ENCODE results near the gene SCNM1. TPM values are rescaled to one million over a fixed set of nuclear protein-coding genes. Genes with fewer than 3 reads are reported as not detected.

Gene SCNM1, protein sequence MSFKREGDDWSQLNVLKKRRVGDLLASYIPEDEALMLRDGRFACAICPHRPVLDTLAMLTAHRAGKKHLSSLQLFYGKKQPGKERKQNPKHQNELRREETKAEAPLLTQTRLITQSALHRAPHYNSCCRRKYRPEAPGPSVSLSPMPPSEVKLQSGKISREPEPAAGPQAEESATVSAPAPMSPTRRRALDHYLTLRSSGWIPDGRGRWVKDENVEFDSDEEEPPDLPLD
- 24.1 and 26.5 TPM in 2 replicates for total RNA-seq

DNA sequence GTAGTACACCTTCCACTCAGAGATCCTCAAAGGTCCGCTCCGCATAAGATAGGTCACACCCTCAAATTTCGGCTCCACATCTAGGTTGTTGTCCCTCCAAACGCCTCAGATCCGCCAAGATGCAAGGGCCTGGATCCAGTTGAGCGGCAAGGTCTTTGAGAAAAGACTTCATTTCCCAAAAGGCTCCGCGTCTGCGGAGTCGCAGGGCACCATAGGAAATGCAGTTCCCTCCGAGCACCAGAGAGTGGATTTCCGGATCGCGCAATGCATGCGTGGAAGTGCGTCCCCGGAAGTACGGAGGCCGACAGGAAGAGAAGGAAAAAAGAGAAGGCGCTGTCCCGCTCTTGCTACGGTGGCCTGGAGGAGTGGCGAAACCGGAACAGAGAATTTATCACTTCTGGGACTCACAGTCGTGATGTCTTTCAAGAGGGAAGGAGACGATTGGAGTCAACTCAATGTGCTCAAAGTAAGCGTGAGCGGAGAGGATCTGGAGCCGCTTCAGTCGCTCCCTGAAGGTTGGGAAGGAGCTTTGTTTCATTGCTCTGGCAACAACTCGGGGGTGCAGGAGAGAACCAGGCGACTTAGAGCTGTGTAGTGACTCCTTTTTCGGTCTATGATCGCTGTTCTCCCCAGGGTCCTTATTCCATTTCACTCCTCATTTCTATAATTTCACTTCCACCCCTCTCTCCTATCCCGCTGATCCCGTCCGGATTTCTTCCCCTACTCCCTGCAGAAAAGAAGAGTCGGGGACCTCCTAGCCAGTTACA lies at the start of gene SCNM1, which contains the start of gene LYSMD1:
Gene SCNM1, plus strand, starts transcription at position 407 of the 767 bp plus-strand sequence. Its CDS starts 9 bp downstream, at position 416.
Gene LYSMD1, minus strand, starts transcription at position 165 of the 767 bp plus-strand sequence. CDS start 644 bp downstream, outside the sequence.

DNA sequence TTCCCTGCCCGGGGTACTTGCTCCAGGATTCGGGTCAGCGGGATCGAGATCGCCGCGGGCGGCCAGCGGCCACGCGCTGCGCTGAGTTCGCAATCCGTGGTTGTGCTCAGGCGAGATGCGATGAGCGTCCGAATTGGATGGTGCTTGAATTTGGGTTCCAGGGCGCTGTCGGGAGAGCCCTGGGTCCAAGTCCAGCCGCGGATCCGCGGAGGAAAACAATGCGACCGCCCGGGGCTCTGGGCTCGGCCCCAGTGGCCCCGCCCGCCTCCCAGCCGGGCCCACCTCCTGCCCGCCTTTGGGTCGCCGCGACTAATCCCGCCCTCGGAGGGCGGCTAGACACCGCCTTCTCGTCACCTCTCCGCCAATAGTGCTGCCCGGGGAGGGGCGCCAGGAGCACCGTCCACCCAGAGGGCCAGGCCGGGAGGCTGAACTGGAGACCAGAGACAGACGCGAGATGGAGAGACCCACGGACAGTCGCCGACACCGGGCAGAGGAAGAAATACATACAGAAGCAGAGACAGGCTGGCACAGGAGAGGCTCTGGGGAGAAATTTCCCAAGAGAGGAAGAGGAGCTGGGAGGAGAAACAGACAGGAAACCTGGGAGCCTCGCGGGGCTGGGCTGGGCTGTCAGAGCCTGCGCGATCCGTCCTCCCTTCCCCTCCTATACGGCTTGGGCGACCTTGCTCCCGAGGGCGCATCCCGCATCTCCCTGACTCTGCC lies 19.4 kb upstream of the SCNM1 start, which contains the start of gene SEMA6C:
Gene SEMA6C, minus strand, starts transcription at position 220 of the 720 bp plus-strand sequence. CDS start 4,010 bp downstream, outside the sequence.

DNA sequence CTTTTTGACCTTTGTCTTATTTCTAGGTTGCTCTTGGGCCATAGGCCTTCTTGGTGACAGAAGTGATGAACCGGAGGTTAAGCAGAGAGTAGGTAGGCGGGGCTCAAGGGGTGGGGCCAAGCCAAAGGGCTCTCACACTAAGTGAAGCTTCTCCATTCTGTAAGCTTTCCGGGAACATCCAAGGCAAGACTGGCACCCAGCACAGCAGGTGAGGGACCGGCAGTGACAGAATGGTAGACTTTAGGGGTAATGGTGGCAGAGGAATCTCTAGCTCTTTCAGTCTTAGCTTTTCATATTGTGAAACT lies 9.5 kb upstream of the SCNM1 start, which contains the start of gene TNFAIP8L2:
Gene TNFAIP8L2, plus strand, starts transcription at position 135 of the 305 bp plus-strand sequence. CDS start 2,049 bp downstream, outside the sequence.

DNA sequence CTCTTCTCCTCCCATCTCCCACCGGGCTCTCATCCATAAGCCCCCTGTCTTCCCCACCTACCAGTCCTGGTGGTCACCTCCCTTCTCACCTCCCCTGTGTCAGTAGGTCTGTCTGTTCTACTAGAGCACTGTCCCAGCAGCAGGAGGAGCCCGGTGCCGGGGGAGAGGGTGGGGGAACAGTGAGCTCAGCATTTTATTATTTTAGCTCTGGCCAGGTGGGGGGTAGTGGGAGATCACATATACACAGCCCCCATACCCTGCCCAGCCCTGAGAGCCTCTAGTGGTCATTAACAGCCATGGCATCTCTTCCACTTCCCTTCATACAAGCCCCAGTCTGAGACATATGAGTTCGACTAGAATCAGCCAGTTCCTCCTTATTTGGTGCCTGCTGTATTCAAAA lies 9.9 kb downstream of the SCNM1 start, which contains the start of gene TMOD4:
Gene TMOD4, minus strand, starts transcription at position 119 of the 400 bp plus-strand sequence. CDS start 1,106 bp downstream, outside the sequence.

DNA sequence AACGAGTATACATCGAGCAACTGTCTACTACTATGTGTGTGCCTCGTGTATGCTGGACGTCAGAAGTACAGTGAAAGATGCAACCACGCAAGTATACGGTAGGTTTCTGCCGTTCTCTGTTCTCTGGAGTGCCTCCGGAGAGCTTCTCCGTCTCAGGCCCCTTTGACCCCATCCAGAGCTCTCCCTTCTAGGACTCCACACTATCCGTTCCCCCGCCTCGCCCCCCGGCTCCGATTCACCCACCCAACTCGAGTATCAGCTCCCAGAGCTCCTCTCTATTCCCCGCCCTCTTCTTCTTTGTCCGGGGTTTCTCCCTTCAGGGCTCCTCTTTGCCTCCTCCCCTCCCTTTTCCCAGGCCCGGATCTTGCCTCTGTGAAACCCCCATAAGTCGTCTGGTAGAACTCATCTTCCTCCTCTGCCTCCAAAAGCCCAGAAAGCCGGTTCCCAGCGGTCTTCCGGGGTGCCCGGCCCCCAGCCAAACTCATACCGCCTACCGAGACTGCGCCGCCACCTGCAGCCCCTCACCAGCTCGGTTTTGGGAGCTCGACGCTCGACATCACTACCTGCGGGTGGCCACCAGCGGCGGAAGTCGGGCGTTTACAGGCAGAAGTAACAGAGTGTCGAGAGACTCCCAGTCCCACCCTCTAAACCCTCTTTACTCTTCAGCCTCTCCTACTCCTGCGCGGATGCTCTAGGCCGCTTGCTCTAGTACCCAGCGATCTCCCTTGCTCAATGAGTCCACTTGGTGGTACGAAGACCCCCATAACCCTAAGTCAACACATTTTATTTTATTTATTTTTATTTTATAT lies 23.9 kb downstream of the SCNM1 start, which contains the start of gene VPS72:
Gene VPS72, minus strand, starts transcription at position 561 of the 809 bp plus-strand sequence. Its CDS starts 76 bp downstream, at position 485.

DNA sequence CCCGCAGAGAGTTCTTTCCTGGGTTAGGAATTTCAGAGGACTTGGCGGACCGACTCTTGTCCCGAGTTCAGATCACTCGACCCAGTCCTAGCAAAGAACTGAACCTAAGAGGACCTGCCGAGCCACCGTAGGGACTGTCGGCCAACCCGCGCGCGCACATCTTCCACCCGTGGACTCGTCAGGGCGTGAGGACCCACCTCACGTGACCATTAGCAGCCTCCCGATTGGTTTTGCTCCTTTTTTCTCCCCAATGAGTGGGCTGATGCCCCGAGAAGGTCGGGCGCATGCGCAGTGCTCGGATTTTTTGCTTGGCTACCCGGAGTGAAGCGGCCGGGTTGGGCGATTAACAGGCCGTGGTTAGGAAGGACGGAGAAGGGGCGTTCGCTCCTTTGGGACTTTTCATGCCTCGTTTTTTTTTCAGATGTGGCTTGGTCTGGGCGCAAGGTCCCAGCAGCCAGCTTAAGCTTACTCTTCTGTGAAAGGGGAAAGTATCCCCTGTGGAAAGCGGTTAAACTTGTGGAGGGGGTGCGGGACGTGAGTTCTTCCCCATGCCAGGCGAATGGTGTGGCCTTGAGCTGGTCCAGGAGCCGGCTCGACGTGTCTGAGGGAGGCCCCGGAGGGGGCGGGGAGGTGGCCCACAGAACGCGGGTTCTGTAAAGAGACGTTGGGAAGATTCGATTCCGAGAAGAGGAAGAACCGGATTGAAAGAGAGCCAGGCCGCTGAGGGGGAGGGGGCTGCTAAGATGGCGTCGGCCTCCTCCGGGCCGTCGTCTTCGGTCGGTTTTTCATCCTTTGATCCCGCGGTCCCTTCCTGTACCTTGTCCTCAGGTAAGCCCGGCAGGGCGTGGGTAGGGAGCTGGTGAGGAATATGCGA lies 32.5 kb downstream of the SCNM1 start, which contains the start of gene PIP5K1A:
Gene PIP5K1A, plus strand, starts transcription at position 299 of the 874 bp plus-strand sequence. Its CDS starts 445 bp downstream, at position 744.

Other genes starting within 250 kb of the SCNM1 start
- 19.0 and 23.6 TPM in 2 replicates for gene SETDB1, start 239.8 kb upstream of the SCNM1 start, total RNA-seq
- gene CERS2, start 191.3 kb upstream of the SCNM1 start, total RNA-seq = 53.4 and 84.1 TPM in 2 replicates
- gene ANXA9, start 183.9 kb upstream of the SCNM1 start, total RNA-seq = 1.1 and 1.4 TPM in 2 replicates
- 10.5 and 18.4 TPM in 2 replicates for gene MINDY1, start 159.2 kb upstream of the SCNM1 start, total RNA-seq
- 10.8 and 17.1 TPM in 2 replicates for gene PRUNE1, start 157.7 kb upstream of the SCNM1 start, total RNA-seq
- 27.9 and 30.5 TPM in 2 replicates for gene BNIPL, start 129.6 kb upstream of the SCNM1 start, total RNA-seq
- 0.84 and 1.1 TPM in 2 replicates for gene C1orf56, start 118.4 kb upstream of the SCNM1 start, total RNA-seq
- 105 and 116 TPM in 2 replicates for gene CDC42SE1, start 106.5 kb upstream of the SCNM1 start, total RNA-seq
- gene MLLT11, start 105.7 kb upstream of the SCNM1 start, total RNA-seq = 17.5 and 20.9 TPM in 2 replicates
- gene GABPB2, start 95.4 kb upstream of the SCNM1 start, total RNA-seq = 4.3 and 6.0 TPM in 2 replicates
- 0.46 and 1.2 TPM in 2 replicates for gene SEMA6C, start 19.5 kb upstream of the SCNM1 start, total RNA-seq
- gene TNFAIP8L2, start 9.5 kb upstream of the SCNM1 start, total RNA-seq = not detected in 2 replicates
- 7.2 and 9.7 TPM in 2 replicates for gene LYSMD1, start 242 bp upstream of the SCNM1 start, total RNA-seq
- not detected in 2 replicates for gene TMOD4, start 9.8 kb downstream of the SCNM1 start, total RNA-seq
- gene VPS72, start 24.1 kb downstream of the SCNM1 start, total RNA-seq = 40.7 and 59.0 TPM in 2 replicates
- 35.0 and 55.4 TPM in 2 replicates for gene PIP5K1A, start 32.4 kb downstream of the SCNM1 start, total RNA-seq
- 149 and 155 TPM in 2 replicates for gene PSMD4, start 88.6 kb downstream of the SCNM1 start, total RNA-seq
- 19.5 and 20.5 TPM in 2 replicates for gene ZNF687, start 116.2 kb downstream of the SCNM1 start, total RNA-seq
- gene PI4KB, start 161.3 kb downstream of the SCNM1 start, total RNA-seq = 31.4 and 43.4 TPM in 2 replicates
- gene RFX5, start 181.1 kb downstream of the SCNM1 start, total RNA-seq = 34.1 and 40.9 TPM in 2 replicates
- gene SELENBP1, start 206.6 kb downstream of the SCNM1 start, total RNA-seq = 7.7 and 8.6 TPM in 2 replicates
- gene PSMB4, start 233.4 kb downstream of the SCNM1 start, total RNA-seq = 327 and 332 TPM in 2 replicates